GM21529 (cell line): ENCODE data around the gene SETD7.

ENCODE experiments used
- ATAC-seq: cut with Tn5 transposase; IDR thresholded peaks from one replicate; pipeline ENCODE4 v1.9.1; 2021; ENCODE audit not compliant: unreplicated experiment

Gene SETD7

GRCh38 chr4:139552517-139553307 lies 3.3 kb downstream of the SETD7 start:
- no peak for ATAC-seq

- no peak for ATAC-seq
Measured at GRCh38 chr4:139550724-139551429, 5.1 kb downstream of the SETD7 start.

- ATAC-seq, result no peak
Measured at GRCh38 chr4:139547979-139548378, 8.0 kb downstream of the SETD7 start.

GRCh38 chr4:139540632-139541031 lies 15.4 kb downstream of the SETD7 start:
- no peak for ATAC-seq

GRCh38 chr4:139540161-139540560 lies 15.9 kb downstream of the SETD7 start:
- ATAC-seq, result no peak

DNA sequence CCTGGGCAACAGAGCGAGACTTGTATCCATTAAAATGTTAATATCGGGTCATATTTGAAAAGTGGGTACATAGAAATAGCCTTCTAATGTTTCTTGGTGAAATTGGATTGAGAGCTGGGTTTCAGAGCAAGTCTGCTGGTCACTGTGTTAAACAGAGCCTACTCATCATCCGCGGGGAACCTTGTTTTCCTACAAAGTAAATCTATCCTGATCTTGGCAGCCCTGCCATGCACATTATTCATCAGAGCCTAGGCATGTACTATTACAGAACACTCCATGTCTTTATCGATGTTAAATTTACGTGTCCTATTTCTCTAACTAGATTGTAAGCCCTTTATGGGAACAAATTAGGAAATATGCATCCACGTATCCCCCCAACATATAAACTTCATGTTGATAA lies 18.7 kb downstream of the SETD7 start:
- ATAC-seq, result no peak

DNA sequence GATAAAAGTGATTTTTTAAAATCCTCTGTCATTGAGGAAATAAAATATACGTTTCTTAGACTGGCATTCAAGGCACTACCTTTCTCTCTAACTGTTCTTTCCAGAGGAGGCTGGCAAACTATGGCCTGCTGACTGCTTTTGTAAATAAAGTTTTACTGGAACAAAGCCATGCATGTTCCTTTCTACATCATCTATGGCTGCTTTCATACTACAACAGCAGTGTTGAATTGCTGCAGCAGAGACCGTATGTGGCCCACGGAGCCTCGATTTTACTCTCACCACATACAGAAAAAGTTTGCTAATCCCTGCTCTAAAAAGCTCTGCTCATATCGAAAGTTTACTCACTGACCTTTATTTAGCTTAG lies 20.2 kb downstream of the SETD7 start:
- ATAC-seq, result no peak

GRCh38 chr4:139535228-139535870 lies 20.7 kb downstream of the SETD7 start:
- no peak for ATAC-seq

- ATAC-seq, result no peak
Measured at GRCh38 chr4:139534287-139534950, 21.6 kb downstream of the SETD7 start.

- no peak for ATAC-seq
Measured at GRCh38 chr4:139533511-139533910, 22.5 kb downstream of the SETD7 start.

GRCh38 chr4:139532947-139533346 lies 23.1 kb downstream of the SETD7 start:
- no peak for ATAC-seq

- ATAC-seq, result peak; percentile 64
Measured at GRCh38 chr4:139530833-139531427, 25.1 kb downstream of the SETD7 start.

GRCh38 chr4:139528377-139529005 lies 27.5 kb downstream of the SETD7 start:
- ATAC-seq, result peak; percentile 56

DNA sequence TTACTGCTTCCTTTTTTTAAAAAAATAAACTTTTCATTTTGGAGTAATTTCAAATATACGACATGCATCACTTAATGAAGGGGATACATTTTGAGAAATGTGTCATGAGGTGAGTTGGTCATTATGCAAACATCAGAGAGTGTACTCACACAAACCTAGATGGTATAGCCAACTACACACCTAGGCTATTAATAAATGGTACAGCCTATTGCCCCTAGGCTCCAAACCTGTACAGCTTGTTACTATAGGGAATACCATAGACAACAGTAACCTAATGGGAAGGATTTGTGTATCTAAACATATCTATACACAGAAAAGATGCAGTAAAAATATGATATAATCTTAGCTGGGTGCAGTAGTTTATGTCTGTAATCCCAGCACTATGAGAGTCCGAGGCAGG lies 29.1 kb downstream of the SETD7 start:
- ATAC-seq, result no peak

DNA sequence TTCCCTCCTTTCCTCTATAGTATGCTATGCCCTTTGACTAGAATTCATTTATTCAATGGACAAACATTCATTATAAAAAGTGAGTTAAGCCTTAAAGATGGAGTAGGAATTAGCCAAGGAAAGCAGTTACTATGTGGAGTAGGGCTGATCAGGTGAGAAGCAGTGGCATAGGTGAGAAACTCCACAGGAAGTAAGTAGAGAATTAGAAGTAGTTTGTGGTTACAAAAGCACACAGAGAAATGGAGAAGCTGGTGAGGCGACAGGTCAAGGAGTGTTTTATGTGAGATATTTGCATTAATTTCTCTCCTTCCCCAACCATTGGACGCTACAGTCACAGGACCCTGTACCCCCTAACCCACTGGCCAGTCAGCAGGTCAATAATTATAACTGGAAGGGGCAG lies 30.6 kb downstream of the SETD7 start:
- ATAC-seq, result peak; percentile 42

DNA sequence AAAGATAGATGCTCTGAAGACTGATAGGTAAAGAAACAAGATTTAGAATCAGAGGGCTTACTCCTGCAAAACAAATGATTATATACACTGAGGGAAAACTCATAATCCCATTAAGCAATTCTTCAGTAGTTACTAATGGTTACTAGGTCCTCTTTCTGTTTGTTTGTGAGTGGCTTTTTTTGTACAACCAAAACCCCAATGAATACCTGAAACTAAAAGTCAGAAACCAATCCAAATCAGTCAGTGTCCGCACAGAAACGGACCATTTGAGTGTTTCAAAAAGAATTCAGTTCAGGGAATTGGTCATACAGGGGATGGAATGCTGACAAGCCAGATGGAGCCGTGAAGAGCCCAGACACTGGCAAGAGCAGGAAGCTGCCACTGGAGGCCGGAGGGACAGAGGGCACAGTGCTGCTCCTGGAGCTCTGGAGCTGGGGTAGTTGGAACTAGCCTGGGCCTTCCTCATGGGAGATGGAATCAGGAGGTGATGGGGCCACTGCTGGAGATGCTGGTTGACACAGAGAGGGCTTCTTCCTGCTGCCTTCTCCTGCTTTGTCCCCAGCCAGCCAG lies 31.9 kb downstream of the SETD7 start:
- ATAC-seq, result no peak

DNA sequence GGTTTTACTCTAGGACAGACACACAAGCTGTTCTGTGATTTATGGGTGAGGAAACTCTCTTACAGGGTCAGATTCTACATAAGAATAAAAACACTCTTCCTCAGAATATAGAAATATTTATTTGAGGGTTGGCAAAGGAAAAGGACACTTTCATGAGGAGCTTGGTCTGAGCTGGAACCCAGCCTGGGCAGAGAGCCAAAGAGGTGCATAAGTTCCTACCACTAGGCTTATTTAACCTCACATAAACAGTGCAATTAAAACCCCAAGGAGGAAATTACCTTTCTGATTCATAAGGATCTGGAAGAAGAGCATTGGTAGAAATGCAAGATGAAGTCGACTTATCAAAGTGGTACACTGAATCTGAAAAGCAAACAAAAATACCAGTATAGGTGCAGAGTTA lies 32.9 kb downstream of the SETD7 start:
- no peak for ATAC-seq

DNA sequence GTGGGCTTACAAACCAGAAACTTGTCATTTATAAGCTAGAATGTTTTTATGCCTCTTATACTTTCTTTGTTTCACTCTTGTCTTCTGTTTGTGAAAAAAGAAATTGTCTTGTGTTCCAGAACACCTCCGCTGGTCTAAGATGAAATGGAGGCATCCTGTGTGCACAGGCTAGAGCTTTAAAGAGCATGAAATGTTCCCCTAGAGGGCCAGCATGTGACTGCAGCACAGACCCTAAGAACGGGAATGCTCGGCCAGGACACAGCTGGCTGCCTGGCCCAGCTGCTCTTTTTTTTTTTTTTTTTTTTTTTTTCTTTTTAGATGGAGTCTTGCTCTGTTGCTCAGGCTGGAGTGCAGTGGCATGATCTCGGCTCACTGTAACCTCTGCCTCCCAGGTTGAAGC lies 33.6 kb downstream of the SETD7 start:
- ATAC-seq, result no peak

DNA sequence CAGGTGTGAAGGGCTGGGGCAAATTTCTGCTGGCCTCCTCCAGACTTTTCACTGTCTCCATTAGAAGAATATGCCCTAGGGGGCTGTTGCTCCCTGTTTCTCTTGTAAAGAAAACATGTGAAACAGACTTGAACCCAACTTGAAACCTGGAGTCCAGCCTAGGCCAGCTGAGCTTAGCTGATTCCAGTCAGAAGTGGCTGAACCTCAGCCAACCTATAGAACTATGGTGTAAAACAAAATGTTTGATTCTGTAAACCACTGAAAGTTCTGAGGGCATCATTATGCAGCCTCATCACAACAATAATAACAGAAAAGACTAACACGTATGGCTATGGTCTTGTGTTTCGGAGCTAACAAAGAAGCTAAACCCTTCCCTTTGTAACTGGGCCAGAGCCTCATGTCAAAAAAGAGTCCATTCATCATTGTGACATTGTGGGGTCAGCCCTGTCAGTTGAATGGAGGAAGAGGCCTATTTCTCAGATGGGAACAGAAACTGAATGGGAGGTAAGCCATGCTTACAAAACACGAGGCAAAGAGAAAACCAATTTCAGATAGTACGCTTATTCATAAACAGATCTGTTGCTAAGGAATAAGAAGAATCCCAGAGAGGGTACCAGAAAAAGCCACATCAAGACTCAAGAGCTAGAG lies 34.1 kb downstream of the SETD7 start:
- ATAC-seq, result no peak

GRCh38 chr4:139515531-139515958 lies 40.5 kb downstream of the SETD7 start:
- no peak for ATAC-seq
